Ovary (tissue), 9 donors: ENCODE measurements around the gene MSLN. TPM values are rescaled to one million over a fixed set of nuclear protein-coding genes. Genes with fewer than 3 reads are reported as not detected.

Source experiments
- DNase-seq, 5 donors: peaks; one replicate each; pipeline ENCODE4 v3.0.0-alpha.2; 2019 to 2020
- H3K27ac ChIP-seq, 2 donors: fragments of 200-600 bp; one replicate each; pipeline versions ENCODE4 v1.5.1 to v1.8.0; 2019 to 2022
- H3K27me3 ChIP-seq: fragments of 200-600 bp; one replicate; pipeline ENCODE4 v1.8.0; 2022
- H3K36me3 ChIP-seq: fragments of 200-600 bp; sonication (generic); one replicate; pipeline ENCODE4 v1.5.1; 2019
- H3K4me1 ChIP-seq: one replicate; pipeline ENCODE4 v1.8.1; 2013; ENCODE audit warnings: mild to moderate bottlenecking, moderate library complexity; ENCODE audit not compliant: insufficient read depth
- H3K4me3 ChIP-seq: fragments of 200-600 bp; sonication (generic); one replicate; pipeline ENCODE4 v1.5.1; 2017
- H3K9me3 ChIP-seq, 2 donors: fragments of 200-600 bp in 1 of 2; sonication (generic) in 1 of 2; one replicate each; pipeline versions ENCODE4 v1.5.1 to v1.8.1; 2013 to 2019; ENCODE audit warnings: mild to moderate bottlenecking in 1 of 2, moderate library complexity in 1 of 2
- EP300 ChIP-seq: sonication (generic); formaldehyde crosslinking; IDR thresholded peaks from one replicate; pipeline ENCODE4 v1.6.1; 2017; ENCODE audit warnings: antibody characterized with exemption
- POLR2A ChIP-seq: fragments of 450-650 bp; IDR thresholded peaks from one replicate; pipeline ENCODE4 v1.6.1; 2017; ENCODE audit warnings: antibody characterized with exemption, mild to moderate bottlenecking, moderate library complexity
- WGBS, 3 donors: extraction: QIAGEN DNeasy Blood & Tissue Kit in 1 of 3; methylation state at CpG; one replicate each; pipeline versions ENCODE4 v1.1.5 to v1.1.7; 2013 to 2017; 5-methylcytosine and 5-hydroxymethylcytosine counted together
- intact Hi-C, 4 donors: fragments of 100-400 bp; cut with DNase I; formaldehyde crosslinking; loops; one replicate each; pipeline versions ENCODE4 v1.11.0 to v1.15.1; 2022 to 2023
- polyA plus RNA-seq, 2 donors: library from polyadenylated mRNA; stranded (reverse); fragments of 200-250 nt in 1 of 2; fragments of 350-450 nt in 1 of 2; fragmentation: Illumina TruSeq in 1 of 2; extraction: RNeasy Lipid Tissue Mini Kit (QIAGEN cat#74804) in 1 of 2; gene quantifications; one replicate each; pipeline ENCODE4 v1.2.3, GENCODE V29; 2013 to 2014
- total RNA-seq, 7 donors: library from RNA; depleted of rRNA in 2 of 7; stranded (reverse); fragments of >200 nt in 2 of 7; fragmentation: NEBNext Ultra II Directional in 3 of 7; extraction: Animal tissue kit (Norgen Biotek cat#: 25700) in 3 of 7; gene quantifications; one replicate each; pipeline versions ENCODE4 v1.1.0 to v1.2.4, GENCODE V29; 2016 to 2023
- TF ChIP-seq, protein P1 (sequence below), 3 donors: fragments of 450-650 bp in 2 of 3; fragments of 200-600 bp in 1 of 3; IDR thresholded peaks; one replicate each; pipeline versions ENCODE4 v1.5.1 to v1.8.0; 2016 to 2022; ENCODE audit warnings: antibody characterized with exemption in 3 of 3, mild to moderate bottlenecking in 1 of 3
- donor health status: DM: no; HTN: no; CAD: no; lungs with moderate emphysema.
- donor health status: DM: no; HTN: no; CAD: no.
- donor health status: Bipolar disorder and iron deficiency.
- donor health status: DM: yes; HTN: yes; CAD: no.
- donor health status: DM: no; HTN: no; CAD: no.
- donor health status: DM: yes; HTN: yes; CAD: no.

MSLN gene
- total and polyA plus RNA-seq, 9 donors: 0.40 to 314 (median 6.1) TPM

GRCh38 chr16:722835-723633 is 37.5 kb upstream of the MSLN start:
- H3K36me3 ChIP-seq: no peaks in the 10 kb centered on the region

GRCh38 chr16:723695-724094 is 36.8 kb upstream of the MSLN start:
- TF ChIP-seq, protein P1, sequence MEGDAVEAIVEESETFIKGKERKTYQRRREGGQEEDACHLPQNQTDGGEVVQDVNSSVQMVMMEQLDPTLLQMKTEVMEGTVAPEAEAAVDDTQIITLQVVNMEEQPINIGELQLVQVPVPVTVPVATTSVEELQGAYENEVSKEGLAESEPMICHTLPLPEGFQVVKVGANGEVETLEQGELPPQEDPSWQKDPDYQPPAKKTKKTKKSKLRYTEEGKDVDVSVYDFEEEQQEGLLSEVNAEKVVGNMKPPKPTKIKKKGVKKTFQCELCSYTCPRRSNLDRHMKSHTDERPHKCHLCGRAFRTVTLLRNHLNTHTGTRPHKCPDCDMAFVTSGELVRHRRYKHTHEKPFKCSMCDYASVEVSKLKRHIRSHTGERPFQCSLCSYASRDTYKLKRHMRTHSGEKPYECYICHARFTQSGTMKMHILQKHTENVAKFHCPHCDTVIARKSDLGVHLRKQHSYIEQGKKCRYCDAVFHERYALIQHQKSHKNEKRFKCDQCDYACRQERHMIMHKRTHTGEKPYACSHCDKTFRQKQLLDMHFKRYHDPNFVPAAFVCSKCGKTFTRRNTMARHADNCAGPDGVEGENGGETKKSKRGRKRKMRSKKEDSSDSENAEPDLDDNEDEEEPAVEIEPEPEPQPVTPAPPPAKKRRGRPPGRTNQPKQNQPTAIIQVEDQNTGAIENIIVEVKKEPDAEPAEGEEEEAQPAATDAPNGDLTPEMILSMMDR (IDR thresholded peaks at IDR 0.05): no peak
- TF ChIP-seq POLR2A (no peak), EP300 (no peak)
- Histone ChIP-seq H3K27ac (no peak overlapping the region), H3K4me3 (no peak overlapping the region), H3K9me3 (no peaks in the 10 kb centered on the region), H3K27me3 (peaks cover 15% of the 10 kb centered on the region), H3K36me3 (no peaks in the 10 kb centered on the region), H3K4me1 (peaks cover 22% of the 10 kb centered on the region)
- no peak for DNase-seq
- intact Hi-C loops: no loop called here
- WGBS, 3 donors: 70 to 81% (median 77%) methylated on average over 9 of the region's 9 CpGs

More at GRCh38 chr16:722835-723633, 37.5 kb upstream of the MSLN start:
- no peak for DNase-seq
- Histone ChIP-seq H3K4me3 (no peak overlapping the region), H3K4me1 (peaks cover 20% of the 10 kb centered on the region), H3K27ac (no peak overlapping the region), H3K9me3 (no peaks in the 10 kb centered on the region), H3K27me3 (peaks cover 14% of the 10 kb centered on the region)
- TF ChIP-seq, protein P1 (IDR thresholded peaks at IDR 0.05): no peak
- no peak for TF ChIP-seq EP300
- TF ChIP-seq POLR2A: no peak
- intact Hi-C loops: no loop called here
- WGBS, 3 donors: 80 to 84% (median 84%) methylated on average over 23 to 24 of the region's 24 CpGs

GRCh38 chr16:724188-725040 is 36.1 kb upstream of the MSLN start:
- Histone ChIP-seq H3K4me3 (no peak overlapping the region), H3K27me3 (peaks cover 15% of the 10 kb centered on the region), H3K9me3 (no peaks in the 10 kb centered on the region), H3K4me1 (peaks cover 22% of the 10 kb centered on the region), H3K36me3 (no peaks in the 10 kb centered on the region), H3K27ac (no peak overlapping the region)
- WGBS, 3 donors: 43 to 63% (median 50%) methylated on average over 25 to 29 of the region's 29 CpGs
- intact Hi-C loops: no loop called here
- DNase-seq: no peak
- TF ChIP-seq, protein P1 (IDR thresholded peaks at IDR 0.05): no peak
- no peak for TF ChIP-seq POLR2A
- TF ChIP-seq EP300: no peak

- no peaks in the 10 kb centered on the region for H3K36me3 ChIP-seq
- WGBS, 3 donors: 64 to 77% (median 71%) methylated on average over 7 of the region's 7 CpGs
- peaks cover 19% of the 10 kb centered on the region for H3K4me1 ChIP-seq
- peaks cover 15% of the 10 kb centered on the region for H3K27me3 ChIP-seq
- no peak for DNase-seq
- H3K9me3 ChIP-seq: no peaks in the 10 kb centered on the region
- no peak overlapping the region for H3K4me3 ChIP-seq
- intact Hi-C loops: no loop called here
- no peak overlapping the region for H3K27ac ChIP-seq
- TF ChIP-seq EP300: no peak
- TF ChIP-seq, protein P1 (IDR thresholded peaks at IDR 0.05): no peak
Measured at GRCh38 chr16:725041-725376, 35.5 kb upstream of the MSLN start.
